Measurements from ENCODE around the gene ETV3L. TPM values are rescaled to one million over a fixed set of nuclear protein-coding genes. Genes with fewer than 3 reads are reported as not detected.

The ETV3L gene
- total RNA-seq, 3 donors from 2014 or later (not counting 1 experiment from before 2014, with no cell fraction given): not detected

DNA sequence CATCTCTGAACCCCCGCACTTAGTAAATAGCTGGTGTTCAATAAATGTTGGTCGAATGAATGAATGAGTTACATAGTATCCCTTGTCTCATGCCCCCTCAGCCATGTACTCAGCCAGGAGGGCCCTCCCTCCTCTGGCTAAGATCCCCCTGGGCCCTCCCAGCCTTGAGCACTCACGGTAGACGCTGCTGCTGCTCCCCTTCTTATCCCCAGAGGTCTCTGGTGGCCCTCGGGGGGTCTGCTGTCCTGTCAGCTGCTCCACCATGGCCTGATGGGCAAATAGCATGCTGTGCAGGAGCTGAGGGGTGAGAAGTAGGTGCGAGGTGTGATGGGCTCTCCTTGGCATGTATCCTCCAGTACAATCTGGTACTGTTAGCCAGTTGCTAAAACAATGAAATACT is 1.9 kb downstream of the ETV3L start:
- Histone ChIP-seq H3K36me3 (ENCODE audit: control insufficient read depth, insufficient read depth, low read length) (no peaks in the 10 kb centered on the region), H3K27me3 (ENCODE audit: control insufficient read depth, insufficient read depth, low read length) (no peaks in the 10 kb centered on the region), H3K27ac (ENCODE audit: low read length) (no peak overlapping the region), H3K4me1 (ENCODE audit: control insufficient read depth, insufficient read depth, low read length) (peaks cover 3% of the 10 kb centered on the region), H3K9me3 (ENCODE audit: control insufficient read depth, insufficient read depth, low read length) (no peaks in the 10 kb centered on the region), H3K4me3 (ENCODE audit: low read length) (no peak overlapping the region)
- Mint-ChIP-seq H3K27me3 (ENCODE audit: low read depth in 2 of 2) (peaks cover 7 to 8% of the 10 kb centered on the region in 2 donors), H3K9me3 (no peaks in the 10 kb centered on the region), H3K4me1 (no peaks in the 10 kb centered on the region), H3K4me3 (no peak overlapping the region), H3K36me3 (no peaks in the 10 kb centered on the region), H3K27ac (no peak overlapping the region)
- 87% methylated on average over 6 of the region's 6 CpGs for WGBS (ENCODE audit: insufficient coverage)
- ATAC-seq (no peak), DNase-seq (no peak)
- intact Hi-C loops (cut with micrococcal nuclease): no loop called here
- TF ChIP-seq CTCF (IDR thresholded peaks at IDR 0.05): no peak

DNA sequence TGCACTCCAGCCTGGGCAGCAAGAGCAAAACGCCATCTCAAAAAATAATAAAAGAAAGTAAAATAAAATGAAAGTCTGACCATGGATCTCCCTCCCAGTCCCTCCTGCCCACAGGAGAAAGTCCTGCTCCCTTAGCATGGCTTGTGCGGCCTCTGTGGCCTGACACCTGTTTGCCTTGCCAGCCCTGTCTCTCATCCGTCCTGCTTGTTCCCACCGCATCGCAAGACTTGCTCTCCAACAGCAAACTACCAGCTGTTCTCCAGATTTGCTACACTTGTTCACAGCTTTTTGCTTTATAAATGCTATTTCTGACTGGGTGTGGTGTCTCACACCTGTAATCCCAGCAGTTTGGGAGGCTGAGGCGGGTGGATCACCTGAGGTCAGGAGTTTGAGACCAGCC is 2.7 kb downstream of the ETV3L start:
- H3K4me3 ChIP-seq (ENCODE audit: low read length): no peak overlapping the region
- no peak for TF ChIP-seq CTCF (IDR thresholded peaks at IDR 0.05)
- H3K9me3 ChIP-seq (ENCODE audit: control insufficient read depth, insufficient read depth, low read length): no peaks in the 10 kb centered on the region
- Mint-ChIP-seq H3K36me3 (no peaks in the 10 kb centered on the region), H3K27me3 (ENCODE audit: low read depth in 2 of 2) (peaks cover 7 to 8% of the 10 kb centered on the region in 2 donors), H3K4me1 (no peaks in the 10 kb centered on the region), H3K4me3 (no peak overlapping the region), H3K9me3 (no peaks in the 10 kb centered on the region), H3K27ac (no peak overlapping the region)
- ATAC-seq (no peak), DNase-seq (no peak)
- no peaks in the 10 kb centered on the region for H3K36me3 ChIP-seq (ENCODE audit: control insufficient read depth, insufficient read depth, low read length)
- WGBS (ENCODE audit: insufficient coverage): 70% methylated on average over 4 of the region's 6 CpGs
- peaks cover 3% of the 10 kb centered on the region for H3K4me1 ChIP-seq (ENCODE audit: control insufficient read depth, insufficient read depth, low read length)
- intact Hi-C loops (cut with micrococcal nuclease): no loop called here
- no peaks in the 10 kb centered on the region for H3K27me3 ChIP-seq (ENCODE audit: control insufficient read depth, insufficient read depth, low read length)
- H3K27ac ChIP-seq (ENCODE audit: low read length): no peak overlapping the region

DNA sequence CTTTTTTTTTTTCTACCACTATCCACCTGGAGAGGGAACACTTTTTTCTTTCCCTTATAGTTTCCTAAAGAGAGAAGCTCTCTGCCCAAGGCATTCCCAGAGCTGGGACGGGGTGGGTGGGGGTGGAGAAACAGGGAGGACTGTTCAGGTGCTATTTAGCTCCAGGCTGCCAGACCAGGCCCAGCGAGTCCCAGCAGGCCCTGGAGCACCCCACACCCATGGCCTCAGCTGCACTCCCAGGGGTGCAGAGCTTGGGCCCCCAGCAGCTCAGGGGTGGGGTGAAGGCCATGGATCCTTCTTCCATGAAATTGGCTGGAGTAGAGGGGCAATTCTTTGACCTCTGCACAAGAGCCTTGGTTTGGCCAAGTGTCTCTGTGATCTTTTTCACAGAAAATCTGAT is 4.1 kb downstream of the ETV3L start:
- Histone ChIP-seq H3K4me1 (ENCODE audit: control insufficient read depth, insufficient read depth, low read length) (peaks cover 3% of the 10 kb centered on the region), H3K27ac (ENCODE audit: low read length) (no peak overlapping the region), H3K4me3 (ENCODE audit: low read length) (no peak overlapping the region), H3K9me3 (ENCODE audit: control insufficient read depth, insufficient read depth, low read length) (no peaks in the 10 kb centered on the region), H3K36me3 (ENCODE audit: control insufficient read depth, insufficient read depth, low read length) (no peaks in the 10 kb centered on the region), H3K27me3 (ENCODE audit: control insufficient read depth, insufficient read depth, low read length) (no peaks in the 10 kb centered on the region)
- intact Hi-C loops (cut with micrococcal nuclease): no loop called here
- no peak for ATAC-seq
- WGBS (ENCODE audit: insufficient coverage): 76% methylated on average over 1 of the region's 2 CpGs
- no peak overlapping the region for H3K4me3 Mint-ChIP-seq
- TF ChIP-seq CTCF (IDR thresholded peaks at IDR 0.05): no peak
- H3K27ac Mint-ChIP-seq: no peak overlapping the region
- no peaks in the 10 kb centered on the region for H3K36me3 Mint-ChIP-seq
- peaks cover 0 to 4% of the 10 kb centered on the region in 2 donors for H3K27me3 Mint-ChIP-seq (ENCODE audit: low read depth in 2 of 2)
- no peak for DNase-seq
- H3K9me3 Mint-ChIP-seq: no peaks in the 10 kb centered on the region
- no peaks in the 10 kb centered on the region for H3K4me1 Mint-ChIP-seq

DNA sequence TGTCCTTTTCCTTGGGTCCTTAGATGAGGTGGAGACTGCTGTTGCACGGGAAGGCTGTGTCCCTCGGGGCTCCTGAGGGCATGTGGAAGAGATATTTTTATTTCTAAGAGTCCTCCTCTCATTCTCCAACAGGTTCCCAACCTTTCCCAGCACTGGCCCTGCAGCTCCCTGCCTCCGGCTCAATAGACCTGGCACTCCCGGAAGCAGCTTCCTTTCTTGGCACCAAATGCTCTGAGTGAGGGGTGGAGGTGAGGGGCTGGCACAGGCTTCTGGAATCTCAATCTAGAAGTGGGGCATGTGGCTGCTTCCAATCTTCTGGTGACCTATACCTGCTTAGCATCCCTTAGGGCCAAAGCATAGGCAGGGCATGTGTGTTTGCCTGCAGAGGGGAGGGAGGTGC is 4.5 kb downstream of the ETV3L start:
- Histone ChIP-seq H3K4me1 (ENCODE audit: control insufficient read depth, insufficient read depth, low read length) (peaks cover 5% of the 10 kb centered on the region), H3K27me3 (ENCODE audit: control insufficient read depth, insufficient read depth, low read length) (no peaks in the 10 kb centered on the region), H3K27ac (ENCODE audit: low read length) (no peak overlapping the region), H3K4me3 (ENCODE audit: low read length) (no peak overlapping the region), H3K36me3 (ENCODE audit: control insufficient read depth, insufficient read depth, low read length) (no peaks in the 10 kb centered on the region), H3K9me3 (ENCODE audit: control insufficient read depth, insufficient read depth, low read length) (no peaks in the 10 kb centered on the region)
- peaks cover 0 to 4% of the 10 kb centered on the region in 2 donors for H3K4me1 Mint-ChIP-seq
- ATAC-seq (no peak), DNase-seq (no peak)
- H3K27me3 Mint-ChIP-seq (ENCODE audit: low read depth in 2 of 2): peaks cover 0 to 4% of the 10 kb centered on the region in 2 donors
- no peak for TF ChIP-seq CTCF (IDR thresholded peaks at IDR 0.05)
- no peak overlapping the region for H3K27ac Mint-ChIP-seq
- no peak overlapping the region for H3K4me3 Mint-ChIP-seq
- intact Hi-C loops (cut with micrococcal nuclease): no loop called here
- WGBS (ENCODE audit: insufficient coverage): 100% methylated on average over 2 of the region's 4 CpGs
- no peaks in the 10 kb centered on the region for H3K9me3 Mint-ChIP-seq
- H3K36me3 Mint-ChIP-seq: no peaks in the 10 kb centered on the region
